ENCODE measurements around the gene MSI2. TPM values are rescaled to one million over a fixed set of nuclear protein-coding genes. Genes with fewer than 3 reads are reported as not detected.

MSI2 gene
- total and polyA plus RNA-seq, 7 experiments from 2014 or later, result 3.3 to 169 (median 125) TPM

GRCh38 chr17:57342963-57343589 is 86.8 kb downstream of the MSI2 start:
- Histone ChIP-seq H3K4me3 (ENCODE audit: low read length) (no peak overlapping the region), H3K36me3 (ENCODE audit: control insufficient read depth in 2 of 3, insufficient read depth in 3 of 3, low read length in 3 of 3) (peaks cover 0 to 16% (median 0%) of the 10 kb centered on the region in 3 experiments), H3K27me3 (ENCODE audit: control insufficient read depth in 2 of 2, insufficient read depth in 2 of 2, low read length in 2 of 2) (no peaks in the 10 kb centered on the region), H3K27ac (ENCODE audit: low read depth, low read length) (no peak overlapping the region), H3K4me1 (ENCODE audit: control insufficient read depth in 2 of 2, insufficient read depth in 2 of 2, low read length in 2 of 2) (no peaks in the 10 kb centered on the region), H3K9me3 (ENCODE audit: control insufficient read depth in 2 of 3, low read length in 3 of 3) (no peaks in the 10 kb centered on the region)
- ATAC-seq, result no peak
- no peaks in the 10 kb centered on the region for H3K9me3 Mint-ChIP-seq
- H3K4me3 Mint-ChIP-seq, result no peak overlapping the region
- ChIA-PET POLR2A (no interaction called here), CTCF (interaction anchor here (0.6 kb wide), 2 partner anchors 324 to 545 kb away, joined by 3 to 5 read pairs; no protein-coding TSS in a partner anchor)
- H3K27me3 Mint-ChIP-seq, result no peaks in the 10 kb centered on the region
- H3K36me3 Mint-ChIP-seq, result peaks cover 8 to 45% (median 29%) of the 10 kb centered on the region in 5 donors
- DNase-seq, result no peak
- no peak overlapping the region for H3K27ac Mint-ChIP-seq
- peaks cover 26 to 63% (median 38%) of the 10 kb centered on the region in 7 donors for H3K4me1 Mint-ChIP-seq
- intact Hi-C loops (cut with micrococcal nuclease), result no loop called here

DNA sequence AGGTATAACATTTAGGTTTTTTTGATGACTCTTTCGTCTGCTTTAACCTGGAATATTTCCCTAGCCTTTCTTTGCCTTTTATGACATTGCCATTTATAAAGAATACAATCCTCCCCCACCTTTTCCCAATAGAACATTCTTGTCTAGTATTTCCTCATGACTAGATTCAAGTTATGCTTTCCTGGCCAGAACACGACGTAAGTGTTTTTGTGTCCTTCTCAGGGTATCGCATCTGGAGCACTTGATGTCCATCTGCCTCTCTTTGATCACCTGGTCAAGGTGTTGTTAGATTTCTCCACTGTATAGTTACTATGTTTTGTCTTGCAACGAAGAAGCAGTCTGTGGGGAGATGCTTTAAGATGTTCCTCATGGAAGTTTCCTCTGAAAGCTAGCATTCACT is 87.4 kb downstream of the MSI2 start:
- POLR2A ChIA-PET, result no interaction called here

DNA sequence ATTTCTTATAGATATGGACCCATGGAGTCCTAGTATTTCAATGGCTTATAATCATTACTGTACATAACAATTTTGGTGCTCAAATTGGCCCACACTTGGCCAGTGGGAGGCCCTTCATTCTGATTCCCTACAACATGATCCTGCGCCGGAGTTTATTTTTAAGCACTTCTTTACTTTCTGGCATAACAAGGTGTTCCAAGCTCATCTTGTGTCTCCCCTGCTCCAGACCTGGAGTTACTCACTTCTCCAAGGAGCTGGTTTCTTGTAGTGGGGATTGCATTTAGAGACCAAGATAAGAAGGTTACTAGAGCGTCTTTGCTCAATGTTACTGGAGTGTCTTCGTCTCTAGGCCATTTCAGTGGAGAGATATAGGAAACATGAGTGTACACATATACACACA is 87.9 kb downstream of the MSI2 start:
- DNase-seq (no peak), ATAC-seq (no peak)
- ChIA-PET CTCF (no interaction called here), POLR2A (no interaction called here)
- Histone ChIP-seq H3K4me3 (ENCODE audit: low read length) (no peak overlapping the region), H3K9me3 (ENCODE audit: control insufficient read depth in 2 of 3, low read length in 3 of 3) (no peaks in the 10 kb centered on the region), H3K36me3 (ENCODE audit: control insufficient read depth in 2 of 3, insufficient read depth in 3 of 3, low read length in 3 of 3) (peaks cover 0 to 19% (median 0%) of the 10 kb centered on the region in 3 experiments), H3K27ac (ENCODE audit: low read depth, low read length) (no peak overlapping the region), H3K4me1 (ENCODE audit: control insufficient read depth in 2 of 2, insufficient read depth in 2 of 2, low read length in 2 of 2) (no peaks in the 10 kb centered on the region), H3K27me3 (ENCODE audit: control insufficient read depth in 2 of 2, insufficient read depth in 2 of 2, low read length in 2 of 2) (no peaks in the 10 kb centered on the region)
- Mint-ChIP-seq H3K9me3 (no peaks in the 10 kb centered on the region), H3K27me3 (no peaks in the 10 kb centered on the region), H3K4me1 (peaks cover 26 to 63% (median 36%) of the 10 kb centered on the region in 7 donors), H3K4me3 (no peak overlapping the region), H3K36me3 (peaks cover 13 to 52% (median 34%) of the 10 kb centered on the region in 5 donors), H3K27ac (no peak overlapping the region)
- intact Hi-C loops (cut with micrococcal nuclease), result no loop called here

More for the DNA sequence above, 87.4 kb downstream of the MSI2 start:
- H3K4me3 ChIP-seq (ENCODE audit: low read length), result no peak overlapping the region
- Mint-ChIP-seq H3K27ac (no peak overlapping the region), H3K4me3 (no peak overlapping the region), H3K4me1 (peaks cover 27 to 63% (median 38%) of the 10 kb centered on the region in 7 donors), H3K27me3 (no peaks in the 10 kb centered on the region), H3K36me3 (peaks cover 10 to 51% (median 35%) of the 10 kb centered on the region in 5 donors), H3K9me3 (no peaks in the 10 kb centered on the region)
- CTCF ChIA-PET, result no interaction called here
- no peaks in the 10 kb centered on the region for H3K9me3 ChIP-seq (ENCODE audit: control insufficient read depth in 2 of 3, low read length in 3 of 3)
- no peak for ATAC-seq
- H3K27ac ChIP-seq (ENCODE audit: low read depth, low read length), result no peak overlapping the region
- intact Hi-C loops (cut with micrococcal nuclease), result no loop called here
- no peaks in the 10 kb centered on the region for H3K4me1 ChIP-seq (ENCODE audit: control insufficient read depth in 2 of 2, insufficient read depth in 2 of 2, low read length in 2 of 2)
- no peak for DNase-seq
- H3K27me3 ChIP-seq (ENCODE audit: control insufficient read depth in 2 of 2, insufficient read depth in 2 of 2, low read length in 2 of 2), result no peaks in the 10 kb centered on the region
- peaks cover 0 to 19% (median 0%) of the 10 kb centered on the region in 3 experiments for H3K36me3 ChIP-seq (ENCODE audit: control insufficient read depth in 2 of 3, insufficient read depth in 3 of 3, low read length in 3 of 3)

DNA sequence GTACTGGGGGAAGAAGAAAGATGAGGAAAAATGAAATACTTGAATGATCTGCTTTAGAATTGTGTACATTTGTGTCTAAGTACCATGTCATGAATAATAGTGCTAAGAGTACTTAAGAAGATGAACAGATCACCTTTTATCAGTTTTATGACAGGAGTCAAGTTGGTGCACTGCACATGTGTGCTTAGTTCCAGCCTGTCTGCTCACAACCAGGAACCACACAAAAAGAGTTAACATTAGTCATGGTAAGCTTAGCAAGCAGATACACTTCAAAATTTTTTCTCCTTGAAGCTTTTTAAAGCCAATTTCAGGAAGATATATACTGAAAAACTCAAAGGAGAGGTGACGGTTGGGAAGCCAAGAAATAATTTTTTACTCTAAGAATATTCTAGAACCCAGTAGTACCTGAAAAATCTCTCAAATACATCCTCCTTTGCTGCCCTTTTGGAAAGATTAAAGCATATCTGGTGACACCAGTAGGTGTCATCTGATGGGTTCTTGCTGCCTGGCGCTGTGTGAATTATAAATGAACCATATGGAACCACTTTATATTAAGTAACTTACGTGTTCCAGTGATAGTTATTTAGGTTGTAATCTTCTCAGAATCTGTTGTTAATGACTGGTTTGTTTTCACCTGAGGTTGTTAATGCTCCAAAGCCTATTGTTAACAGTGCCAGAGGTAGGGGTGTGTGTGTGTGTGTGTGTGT is 93.4 kb downstream of the MSI2 start:
- Histone ChIP-seq H3K4me3 (ENCODE audit: low read length) (no peak overlapping the region), H3K36me3 (ENCODE audit: control insufficient read depth in 2 of 3, insufficient read depth in 3 of 3, low read length in 3 of 3) (peaks cover 0 to 30% (median 0%) of the 10 kb centered on the region in 3 experiments), H3K4me1 (ENCODE audit: control insufficient read depth in 2 of 2, insufficient read depth in 2 of 2, low read length in 2 of 2) (peaks cover 9 to 14% of the 10 kb centered on the region in 2 donors), H3K9me3 (ENCODE audit: control insufficient read depth in 2 of 3, low read length in 3 of 3) (no peaks in the 10 kb centered on the region), H3K27me3 (ENCODE audit: control insufficient read depth in 2 of 2, insufficient read depth in 2 of 2, low read length in 2 of 2) (no peaks in the 10 kb centered on the region), H3K27ac (ENCODE audit: low read depth, low read length) (no peak overlapping the region)
- intact Hi-C loops (cut with micrococcal nuclease), result no loop called here
- H3K27ac Mint-ChIP-seq, result no peak overlapping the region
- ATAC-seq (no peak), DNase-seq (no peak)
- peaks cover 24 to 65% (median 56%) of the 10 kb centered on the region in 7 donors for H3K4me1 Mint-ChIP-seq
- peaks cover 24 to 49% (median 40%) of the 10 kb centered on the region in 5 donors for H3K36me3 Mint-ChIP-seq
- ChIA-PET POLR2A (no interaction called here), CTCF (no interaction called here)
- peaks cover 0 to 1% (median 0%) of the 10 kb centered on the region in 11 donors for H3K9me3 Mint-ChIP-seq
- H3K27me3 Mint-ChIP-seq, result no peaks in the 10 kb centered on the region
- no peak overlapping the region for H3K4me3 Mint-ChIP-seq

DNA sequence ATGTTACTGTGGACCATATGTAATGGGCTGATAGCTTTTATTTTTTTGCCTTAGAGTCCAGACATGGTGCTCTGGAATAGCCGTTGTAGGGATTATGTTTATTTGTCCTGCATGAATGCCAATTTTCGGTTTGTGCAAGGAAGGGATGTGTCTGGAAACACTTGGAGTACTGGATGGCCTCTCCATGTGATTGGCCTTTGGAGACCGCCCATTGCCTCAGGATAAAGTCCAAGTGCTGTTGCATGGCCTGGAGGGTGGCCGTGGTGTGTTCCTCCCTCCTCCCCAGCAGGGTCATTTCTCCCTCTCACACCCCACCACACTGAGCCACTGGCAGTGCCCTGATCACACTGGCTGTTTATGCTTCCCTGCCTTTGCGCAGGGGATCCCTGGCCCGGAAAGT is 93.9 kb downstream of the MSI2 start:
- no peak overlapping the region for H3K4me3 ChIP-seq (ENCODE audit: low read length)
- H3K36me3 ChIP-seq (ENCODE audit: control insufficient read depth in 2 of 3, insufficient read depth in 3 of 3, low read length in 3 of 3), result peaks cover 0 to 30% (median 0%) of the 10 kb centered on the region in 3 experiments
- CTCF ChIA-PET, result no interaction called here
- DNase-seq (no peak), ATAC-seq (no peak)
- POLR2A ChIA-PET, result no interaction called here
- Mint-ChIP-seq H3K4me1 (peaks cover 29 to 71% (median 62%) of the 10 kb centered on the region in 7 donors), H3K27me3 (no peaks in the 10 kb centered on the region), H3K4me3 (no peak overlapping the region), H3K9me3 (peaks cover 0 to 1% (median 0%) of the 10 kb centered on the region in 11 donors), H3K27ac (no peak overlapping the region), H3K36me3 (peaks cover 24 to 49% (median 40%) of the 10 kb centered on the region in 5 donors)
- no peaks in the 10 kb centered on the region for H3K27me3 ChIP-seq (ENCODE audit: control insufficient read depth in 2 of 2, insufficient read depth in 2 of 2, low read length in 2 of 2)
- intact Hi-C loops (cut with micrococcal nuclease), result no loop called here
- no peak overlapping the region for H3K27ac ChIP-seq (ENCODE audit: low read depth, low read length)
- no peaks in the 10 kb centered on the region for H3K9me3 ChIP-seq (ENCODE audit: control insufficient read depth in 2 of 3, low read length in 3 of 3)
- peaks cover 15 to 16% of the 10 kb centered on the region in 2 donors for H3K4me1 ChIP-seq (ENCODE audit: control insufficient read depth in 2 of 2, insufficient read depth in 2 of 2, low read length in 2 of 2)

GRCh38 chr17:57352665-57353175 is 96.4 kb downstream of the MSI2 start:
- Mint-ChIP-seq H3K4me3 (peak overlapping the region in 3 of 10 donors; percentile 6 to 50 (median 27)), H3K36me3 (peaks cover 19 to 45% (median 35%) of the 10 kb centered on the region in 5 donors), H3K9me3 (peaks cover 0 to 1% (median 0%) of the 10 kb centered on the region in 11 donors), H3K4me1 (peaks cover 45 to 86% (median 82%) of the 10 kb centered on the region in 7 donors), H3K27me3 (no peaks in the 10 kb centered on the region), H3K27ac (no peak overlapping the region)
- Histone ChIP-seq H3K9me3 (ENCODE audit: control insufficient read depth in 2 of 3, low read length in 3 of 3) (no peaks in the 10 kb centered on the region), H3K36me3 (ENCODE audit: control insufficient read depth in 2 of 3, insufficient read depth in 3 of 3, low read length in 3 of 3) (peaks cover 0 to 18% (median 0%) of the 10 kb centered on the region in 3 experiments), H3K4me1 (ENCODE audit: control insufficient read depth in 2 of 2, insufficient read depth in 2 of 2, low read length in 2 of 2) (peaks cover 23 to 30% of the 10 kb centered on the region in 2 donors), H3K27ac (ENCODE audit: low read depth, low read length) (no peak overlapping the region), H3K27me3 (ENCODE audit: control insufficient read depth in 2 of 2, insufficient read depth in 2 of 2, low read length in 2 of 2) (no peaks in the 10 kb centered on the region), H3K4me3 (ENCODE audit: low read length) (no peak overlapping the region)
- ATAC-seq (no peak), DNase-seq (no peak)
- intact Hi-C loops (cut with micrococcal nuclease), result no loop called here
- POLR2A ChIA-PET, result no interaction called here
- CTCF ChIA-PET, result no interaction called here

Data from naive thymus-derived CD4-positive, alpha-beta T cell (primary cell).